Panc1 (cell line): ENCODE measurements around the gene MLYCD.

Experiments
- CTCF ChIP-seq: fragments of 450-650 bp; IDR thresholded peaks from 2 replicates; pipeline ENCODE4 v1.5.1; 2017; ENCODE audit warnings: mild to moderate bottlenecking
- SIN3A ChIP-seq: IDR thresholded peaks from 2 replicates; pipeline ENCODE4 v1.6.1; 2012; ENCODE audit warnings: low read depth, mild to moderate bottlenecking, low read length, moderate library complexity, borderline replicate concordance; ENCODE audit not compliant: insufficient read depth

GRCh38 chr16:83939266-83939855 lies 40.4 kb downstream of the MLYCD start:
- TF ChIP-seq CTCF = no peak
- TF ChIP-seq SIN3A = no peak
